Panc1 (cell line): ENCODE data around the gene MSANTD7.

ENCODE experiments used
- CTCF ChIP-seq: fragments of 450-650 bp; IDR thresholded peaks from 2 replicates; pipeline ENCODE4 v1.5.1; 2017; ENCODE audit warnings: mild to moderate bottlenecking
- POLR2AphosphoS5 ChIP-seq: IDR thresholded peaks from 2 replicates; pipeline ENCODE4 v1.6.1; 2012; ENCODE audit warnings: mild to moderate bottlenecking, low read depth, low read length, moderate library complexity
- TF ChIP-seq, protein P1 (sequence below), 2 experiments: IDR thresholded peaks; 2 replicates each; pipeline ENCODE4 v1.6.1; 2011 to 2012; ENCODE audit warnings: low read depth in 2 of 2, control low read depth in 1 of 2, low read length in 1 of 2, mild to moderate bottlenecking in 1 of 2, moderate library complexity in 1 of 2; ENCODE audit not compliant: insufficient read depth in 1 of 2

- no peak for TF ChIP-seq CTCF
- TF ChIP-seq POLR2AphosphoS5: no peak
- TF ChIP-seq, protein P1, sequence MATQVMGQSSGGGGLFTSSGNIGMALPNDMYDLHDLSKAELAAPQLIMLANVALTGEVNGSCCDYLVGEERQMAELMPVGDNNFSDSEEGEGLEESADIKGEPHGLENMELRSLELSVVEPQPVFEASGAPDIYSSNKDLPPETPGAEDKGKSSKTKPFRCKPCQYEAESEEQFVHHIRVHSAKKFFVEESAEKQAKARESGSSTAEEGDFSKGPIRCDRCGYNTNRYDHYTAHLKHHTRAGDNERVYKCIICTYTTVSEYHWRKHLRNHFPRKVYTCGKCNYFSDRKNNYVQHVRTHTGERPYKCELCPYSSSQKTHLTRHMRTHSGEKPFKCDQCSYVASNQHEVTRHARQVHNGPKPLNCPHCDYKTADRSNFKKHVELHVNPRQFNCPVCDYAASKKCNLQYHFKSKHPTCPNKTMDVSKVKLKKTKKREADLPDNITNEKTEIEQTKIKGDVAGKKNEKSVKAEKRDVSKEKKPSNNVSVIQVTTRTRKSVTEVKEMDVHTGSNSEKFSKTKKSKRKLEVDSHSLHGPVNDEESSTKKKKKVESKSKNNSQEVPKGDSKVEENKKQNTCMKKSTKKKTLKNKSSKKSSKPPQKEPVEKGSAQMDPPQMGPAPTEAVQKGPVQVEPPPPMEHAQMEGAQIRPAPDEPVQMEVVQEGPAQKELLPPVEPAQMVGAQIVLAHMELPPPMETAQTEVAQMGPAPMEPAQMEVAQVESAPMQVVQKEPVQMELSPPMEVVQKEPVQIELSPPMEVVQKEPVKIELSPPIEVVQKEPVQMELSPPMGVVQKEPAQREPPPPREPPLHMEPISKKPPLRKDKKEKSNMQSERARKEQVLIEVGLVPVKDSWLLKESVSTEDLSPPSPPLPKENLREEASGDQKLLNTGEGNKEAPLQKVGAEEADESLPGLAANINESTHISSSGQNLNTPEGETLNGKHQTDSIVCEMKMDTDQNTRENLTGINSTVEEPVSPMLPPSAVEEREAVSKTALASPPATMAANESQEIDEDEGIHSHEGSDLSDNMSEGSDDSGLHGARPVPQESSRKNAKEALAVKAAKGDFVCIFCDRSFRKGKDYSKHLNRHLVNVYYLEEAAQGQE (IDR thresholded peaks at IDR 0.05; ENCODE audit: insufficient read depth in 1 of 2, low read depth in 2 of 2, low read length in 1 of 2): no peak
Measured at GRCh38 chr10:14840178-14840577, 2.1 kb downstream of the MSANTD7 start.
